NT2/D1 (cell line): ENCODE measurements around the gene HOXA9.

Source experiments
- DNase-seq: peaks from one replicate; pipeline ENCODE4 v3.0.0-alpha.2; 2011; ENCODE audit warnings: low read depth, low spot score
- H3K27me3 ChIP-seq: 2 replicates; pipeline ENCODE4 v1.6.0; 2011; ENCODE audit warnings: mild to moderate bottlenecking; ENCODE audit not compliant: insufficient read length, insufficient read depth
- H3K36me3 ChIP-seq: 2 replicates; pipeline ENCODE4 v1.6.1; 2011; ENCODE audit warnings: mild to moderate bottlenecking, low read length, mixed read lengths; ENCODE audit not compliant: insufficient read depth, insufficient read length
- H3K4me1 ChIP-seq: 2 replicates; pipeline ENCODE4 v1.5.1; 2011; ENCODE audit not compliant: insufficient read depth, insufficient read length
- H3K4me3 ChIP-seq: 2 replicates; pipeline ENCODE4 v1.5.1; 2011; ENCODE audit warnings: low read depth; ENCODE audit not compliant: insufficient read length
- H3K9ac ChIP-seq: 2 replicates; pipeline ENCODE4 v1.6.0; 2011; ENCODE audit warnings: low read depth; ENCODE audit not compliant: insufficient read length
- H3K9me3 ChIP-seq: 2 replicates; pipeline ENCODE4 v1.5.1; 2011; ENCODE audit warnings: mild to moderate bottlenecking, low read length; ENCODE audit not compliant: insufficient read depth
- SUZ12 ChIP-seq: IDR thresholded peaks from 2 replicates; pipeline ENCODE4 v1.6.1; 2011; ENCODE audit not compliant: insufficient read length, insufficient read depth; ENCODE audit errors: extremely low read depth
- YY1 ChIP-seq: IDR thresholded peaks from 2 replicates; pipeline ENCODE4 v1.6.1; 2011; ENCODE audit not compliant: insufficient read length, insufficient read depth
- ZNF274 ChIP-seq: IDR thresholded peaks from 2 replicates; pipeline ENCODE4 v1.6.1; 2011; ENCODE audit warnings: mild to moderate bottlenecking, low read depth, low read length

Gene HOXA9

GRCh38 chr7:27167916-27168264 lies 2.6 kb upstream of the HOXA9 start:
- peaks cover 100% of the 10 kb centered on the region for H3K27me3 ChIP-seq
- no peak overlapping the region for H3K9ac ChIP-seq

GRCh38 chr7:27166531-27167505 lies 1.5 kb upstream of the HOXA9 start:
- DNase-seq: no peak
- Histone ChIP-seq H3K9me3 (no peaks in the 10 kb centered on the region), H3K4me3 (peak overlapping the region; percentile 4), H3K9ac (peak overlapping the region; percentile 21), H3K4me1 (peaks cover 21% of the 10 kb centered on the region), H3K27me3 (peaks cover 100% of the 10 kb centered on the region), H3K36me3 (no peaks in the 10 kb centered on the region)
- TF ChIP-seq ZNF274 (no peak), YY1 (no peak), SUZ12 (peak; percentile 99)

More at GRCh38 chr7:27167916-27168264, 2.6 kb upstream of the HOXA9 start:
- Histone ChIP-seq H3K4me1 (peaks cover 26% of the 10 kb centered on the region), H3K4me3 (no peak overlapping the region), H3K36me3 (no peaks in the 10 kb centered on the region), H3K9me3 (no peaks in the 10 kb centered on the region)
- DNase-seq: no peak
- TF ChIP-seq SUZ12: no peak
- no peak for TF ChIP-seq ZNF274
- TF ChIP-seq YY1: no peak

- H3K27me3 ChIP-seq: peaks cover 100% of the 10 kb centered on the region
- H3K9ac ChIP-seq: peak overlapping the region; percentile 21
Observed at GRCh38 chr7:27165996-27166530, 726 bp upstream of the HOXA9 start.

GRCh38 chr7:27164367-27165088 lies 809 bp downstream of the HOXA9 start:
- no peak for TF ChIP-seq ZNF274
- peak; percentile 61 for TF ChIP-seq SUZ12
- Histone ChIP-seq H3K9ac (peak overlapping the region; percentile 42), H3K36me3 (no peaks in the 10 kb centered on the region), H3K4me3 (peak overlapping the region; percentile 32), H3K9me3 (no peaks in the 10 kb centered on the region), H3K27me3 (peaks cover 100% of the 10 kb centered on the region), H3K4me1 (peaks cover 18% of the 10 kb centered on the region)
- DNase-seq: no peak

More at GRCh38 chr7:27165996-27166530, 726 bp upstream of the HOXA9 start:
- Histone ChIP-seq H3K4me3 (peak overlapping the region; percentile 4), H3K4me1 (peaks cover 15% of the 10 kb centered on the region), H3K36me3 (no peaks in the 10 kb centered on the region), H3K9me3 (no peaks in the 10 kb centered on the region)
- TF ChIP-seq ZNF274 (no peak), SUZ12 (peak; percentile 100)
- no peak for DNase-seq

DNA sequence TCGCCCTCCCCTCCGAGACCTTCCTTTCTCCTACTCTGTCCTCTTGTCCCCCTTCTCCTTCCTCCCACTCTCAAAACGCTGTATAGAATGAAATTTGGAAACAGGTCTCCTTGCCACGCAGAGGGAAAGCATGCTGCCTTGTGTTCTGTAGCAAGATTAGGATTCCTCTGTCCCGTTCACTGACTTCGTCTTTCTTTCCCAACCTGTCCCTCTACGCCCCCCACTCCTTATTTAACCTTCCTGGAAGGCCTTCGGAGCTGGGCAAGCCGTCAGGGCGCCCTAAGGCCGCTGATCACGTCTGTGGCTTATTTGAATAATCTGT lies 1.3 kb downstream of the HOXA9 start:
- no peak for DNase-seq
- TF ChIP-seq YY1: no peak
- no peak for TF ChIP-seq SUZ12
- no peak for TF ChIP-seq ZNF274
- H3K9ac ChIP-seq: no peak overlapping the region
- H3K27me3 ChIP-seq: peaks cover 100% of the 10 kb centered on the region
- peak overlapping the region; percentile 32 for H3K4me3 ChIP-seq
- peaks cover 16% of the 10 kb centered on the region for H3K4me1 ChIP-seq
- H3K9me3 ChIP-seq: no peaks in the 10 kb centered on the region
- no peaks in the 10 kb centered on the region for H3K36me3 ChIP-seq

DNA sequence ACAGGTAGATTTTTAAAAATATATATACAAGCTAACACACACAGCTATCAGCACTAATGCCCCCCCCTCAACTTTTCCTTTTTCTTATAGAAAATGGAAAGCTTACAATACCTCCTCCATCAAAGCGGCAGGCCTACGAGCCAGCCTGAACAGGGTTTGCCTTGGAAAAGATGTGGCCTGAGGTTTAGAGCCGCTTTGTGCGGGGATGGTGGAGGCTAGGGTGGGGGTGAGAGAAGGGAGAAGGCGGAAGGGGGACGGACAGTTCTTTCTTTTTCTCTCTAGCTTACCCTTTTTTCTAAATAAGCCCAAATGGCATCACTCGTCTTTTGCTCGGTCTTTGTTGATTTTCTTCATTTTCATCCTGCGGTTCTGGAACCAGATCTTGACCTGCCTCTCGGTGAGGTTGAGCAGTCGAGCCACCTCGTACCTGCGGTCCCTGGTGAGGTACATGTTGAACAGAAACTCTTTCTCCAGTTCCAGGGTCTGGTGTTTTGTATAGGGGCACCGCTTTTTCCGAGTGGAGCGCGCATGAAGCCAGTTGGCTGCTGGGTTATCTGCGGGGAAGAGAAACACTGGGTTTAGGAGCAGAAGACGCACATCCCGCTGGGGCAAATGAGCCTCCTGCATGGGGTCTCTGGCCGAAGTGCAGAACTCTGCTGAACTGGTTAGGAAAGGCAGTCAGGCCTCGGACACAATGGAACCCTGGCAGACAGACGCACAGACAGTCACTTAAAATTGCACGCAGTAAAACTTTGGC lies 1.9 kb downstream of the HOXA9 start:
- H3K27me3 ChIP-seq: peaks cover 100% of the 10 kb centered on the region
- H3K9ac ChIP-seq: no peak overlapping the region
- peaks cover 16% of the 10 kb centered on the region for H3K4me1 ChIP-seq
- no peaks in the 10 kb centered on the region for H3K9me3 ChIP-seq
- no peak for DNase-seq
- no peak overlapping the region for H3K4me3 ChIP-seq
- H3K36me3 ChIP-seq: no peaks in the 10 kb centered on the region
- TF ChIP-seq YY1 (no peak), SUZ12 (no peak), ZNF274 (no peak)
